Esophagus muscularis mucosa (tissue), 4 donors: Measurements from ENCODE around the gene ADORA2A. TPM values are rescaled to one million over a fixed set of nuclear protein-coding genes. Genes with fewer than 3 reads are reported as not detected.

Experiments
- DNase-seq: peaks from one replicate; pipeline ENCODE4 v3.0.0-alpha.2; 2017; ENCODE audit errors: extremely low spot score
- H3K27ac ChIP-seq, 4 donors: fragments of 200-600 bp; sonication (generic); replicated peaks in 1 of 4; 1 replicate in 3 of 4; 2 replicates in 1 of 4; pipeline ENCODE4 v1.5.1; 2016 to 2019; ENCODE audit warnings: mild to moderate bottlenecking in 1 of 4
- H3K27me3 ChIP-seq, 4 donors: fragments of 200-600 bp; sonication (generic); one replicate each; pipeline versions ENCODE4 v1.5.1 to v1.6.0; 2016 to 2019
- H3K36me3 ChIP-seq, 4 donors: fragments of 200-600 bp; sonication (generic); one replicate each; pipeline ENCODE4 v1.5.1; 2016 to 2019
- H3K4me1 ChIP-seq, 4 donors: fragments of 200-600 bp; sonication (generic); one replicate each; pipeline ENCODE4 v1.5.1; 2016 to 2019
- H3K4me3 ChIP-seq, 4 donors: fragments of 200-600 bp; sonication (generic); 1 replicate in 2 of 4; 2 replicates in 2 of 4; pipeline ENCODE4 v1.5.1; 2016 to 2019; ENCODE audit warnings: mild to moderate bottlenecking in 4 of 4, moderate library complexity in 1 of 4
- H3K9me3 ChIP-seq, 4 donors: fragments of 200-600 bp; sonication (generic); 1 replicate in 3 of 4; 2 replicates in 1 of 4; pipeline ENCODE4 v1.5.1; 2016 to 2019
- EP300 ChIP-seq: sonication (generic); formaldehyde crosslinking; IDR thresholded peaks from one replicate; pipeline ENCODE4 v1.6.1; 2017; ENCODE audit warnings: antibody characterized with exemption
- POLR2A ChIP-seq: fragments of 450-650 bp; IDR thresholded peaks from one replicate; pipeline ENCODE4 v1.6.1; 2017; ENCODE audit warnings: antibody characterized with exemption, moderate library complexity, mild to moderate bottlenecking, low read depth
- POLR2AphosphoS5 ChIP-seq, 2 donors: sonication (generic); formaldehyde crosslinking; IDR thresholded peaks; one replicate each; pipeline ENCODE4 v1.6.1; 2017; ENCODE audit warnings: antibody characterized with exemption in 2 of 2
- WGBS: methylation state at CpG from one replicate; pipeline ENCODE4 v1.1.5; 2018; 5-methylcytosine and 5-hydroxymethylcytosine counted together
- intact Hi-C: fragments of 100-400 bp; cut with DNase I; formaldehyde crosslinking; loops from one replicate; pipeline ENCODE4 v1.15.1; 2023
- total RNA-seq, 4 donors: library from RNA; depleted of rRNA; stranded (reverse); fragments of >200 nt; gene quantifications; one replicate each; pipeline versions ENCODE4 v1.1.0 to v1.2.1, GENCODE V29; 2016
- TF ChIP-seq, protein P1 (sequence below), 3 experiments: fragments of 200-600 bp in 2 of 3; fragments of 450-650 bp in 1 of 3; sonication (generic) in 2 of 3; IDR thresholded peaks; one replicate each; pipeline ENCODE4 v1.5.1; 2017 to 2019; ENCODE audit warnings: antibody characterized with exemption in 3 of 3, mild to moderate bottlenecking in 2 of 3, moderate library complexity in 1 of 3

The ADORA2A gene
- total RNA-seq, 4 donors from 2014 or later: 3.3 to 7.5 (median 4.5) TPM

DNA sequence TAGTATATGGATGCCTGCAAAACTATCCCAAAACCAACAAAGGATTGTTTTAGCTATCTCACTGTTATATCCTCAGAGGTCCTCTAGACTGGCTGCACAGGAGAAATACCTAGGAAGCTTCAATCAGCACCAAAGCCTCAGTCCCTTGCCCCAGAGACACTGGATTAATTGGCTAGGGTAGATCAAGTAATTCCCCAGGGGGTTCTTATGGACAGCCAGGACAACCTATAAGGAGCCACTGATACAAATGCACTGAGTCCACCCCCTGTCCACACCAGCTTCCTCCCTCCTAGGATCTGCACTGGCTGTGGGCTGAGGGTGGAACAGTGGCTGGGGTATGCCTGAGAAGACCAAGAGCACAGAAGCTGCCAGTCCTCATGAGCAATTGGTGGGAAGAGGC lies 16.3 kb downstream of the ADORA2A start:
- peaks cover 0 to 9% (median 0%) of the 10 kb centered on the region in 4 donors for H3K4me1 ChIP-seq
- H3K36me3 ChIP-seq: peaks cover 0 to 14% (median 10%) of the 10 kb centered on the region in 4 donors
- no peak overlapping the region for H3K4me3 ChIP-seq
- H3K9me3 ChIP-seq: no peaks in the 10 kb centered on the region
- DNase-seq: no peak
- no peak for TF ChIP-seq POLR2A
- no peak for TF ChIP-seq POLR2AphosphoS5 (IDR thresholded peaks at IDR 0.05)
- TF ChIP-seq, protein P1, sequence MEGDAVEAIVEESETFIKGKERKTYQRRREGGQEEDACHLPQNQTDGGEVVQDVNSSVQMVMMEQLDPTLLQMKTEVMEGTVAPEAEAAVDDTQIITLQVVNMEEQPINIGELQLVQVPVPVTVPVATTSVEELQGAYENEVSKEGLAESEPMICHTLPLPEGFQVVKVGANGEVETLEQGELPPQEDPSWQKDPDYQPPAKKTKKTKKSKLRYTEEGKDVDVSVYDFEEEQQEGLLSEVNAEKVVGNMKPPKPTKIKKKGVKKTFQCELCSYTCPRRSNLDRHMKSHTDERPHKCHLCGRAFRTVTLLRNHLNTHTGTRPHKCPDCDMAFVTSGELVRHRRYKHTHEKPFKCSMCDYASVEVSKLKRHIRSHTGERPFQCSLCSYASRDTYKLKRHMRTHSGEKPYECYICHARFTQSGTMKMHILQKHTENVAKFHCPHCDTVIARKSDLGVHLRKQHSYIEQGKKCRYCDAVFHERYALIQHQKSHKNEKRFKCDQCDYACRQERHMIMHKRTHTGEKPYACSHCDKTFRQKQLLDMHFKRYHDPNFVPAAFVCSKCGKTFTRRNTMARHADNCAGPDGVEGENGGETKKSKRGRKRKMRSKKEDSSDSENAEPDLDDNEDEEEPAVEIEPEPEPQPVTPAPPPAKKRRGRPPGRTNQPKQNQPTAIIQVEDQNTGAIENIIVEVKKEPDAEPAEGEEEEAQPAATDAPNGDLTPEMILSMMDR (IDR thresholded peaks at IDR 0.05): no peak
- no peak for TF ChIP-seq EP300
- no peak overlapping the region for H3K27ac ChIP-seq
- intact Hi-C loops: no loop called here
- no peaks in the 10 kb centered on the region for H3K27me3 ChIP-seq

DNA sequence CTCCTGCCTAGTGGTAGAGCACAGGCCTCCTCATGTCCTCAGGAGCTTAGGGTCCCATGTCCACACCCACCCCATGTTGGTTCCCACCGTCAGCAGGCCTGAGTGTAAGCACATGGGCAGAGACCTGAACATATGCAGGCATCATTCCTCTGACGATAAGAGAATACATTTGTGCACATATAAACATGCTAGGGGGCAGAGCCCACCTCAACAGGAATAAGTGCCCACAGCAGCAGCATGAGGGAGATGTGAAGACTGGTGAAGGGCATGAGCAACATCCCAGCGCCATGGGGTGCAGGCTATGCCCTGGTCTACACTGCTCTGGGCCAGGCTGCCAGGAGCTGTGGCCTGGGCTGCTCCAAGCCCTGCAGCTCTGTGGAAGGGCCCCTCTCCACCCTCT lies 16.9 kb downstream of the ADORA2A start:
- H3K4me1 ChIP-seq: peaks cover 0 to 9% (median 0%) of the 10 kb centered on the region in 4 donors
- no peaks in the 10 kb centered on the region for H3K27me3 ChIP-seq
- no peaks in the 10 kb centered on the region for H3K9me3 ChIP-seq
- WGBS: 96% methylated on average over 3 of the region's 3 CpGs
- no peak overlapping the region for H3K4me3 ChIP-seq
- no peak for DNase-seq
- intact Hi-C loops: no loop called here
- TF ChIP-seq EP300 (no peak), POLR2AphosphoS5 (IDR thresholded peaks at IDR 0.05) (no peak)
- TF ChIP-seq, protein P1 (IDR thresholded peaks at IDR 0.05): no peak
- peaks cover 0 to 14% (median 10%) of the 10 kb centered on the region in 4 donors for H3K36me3 ChIP-seq
- H3K27ac ChIP-seq: no peak overlapping the region

DNA sequence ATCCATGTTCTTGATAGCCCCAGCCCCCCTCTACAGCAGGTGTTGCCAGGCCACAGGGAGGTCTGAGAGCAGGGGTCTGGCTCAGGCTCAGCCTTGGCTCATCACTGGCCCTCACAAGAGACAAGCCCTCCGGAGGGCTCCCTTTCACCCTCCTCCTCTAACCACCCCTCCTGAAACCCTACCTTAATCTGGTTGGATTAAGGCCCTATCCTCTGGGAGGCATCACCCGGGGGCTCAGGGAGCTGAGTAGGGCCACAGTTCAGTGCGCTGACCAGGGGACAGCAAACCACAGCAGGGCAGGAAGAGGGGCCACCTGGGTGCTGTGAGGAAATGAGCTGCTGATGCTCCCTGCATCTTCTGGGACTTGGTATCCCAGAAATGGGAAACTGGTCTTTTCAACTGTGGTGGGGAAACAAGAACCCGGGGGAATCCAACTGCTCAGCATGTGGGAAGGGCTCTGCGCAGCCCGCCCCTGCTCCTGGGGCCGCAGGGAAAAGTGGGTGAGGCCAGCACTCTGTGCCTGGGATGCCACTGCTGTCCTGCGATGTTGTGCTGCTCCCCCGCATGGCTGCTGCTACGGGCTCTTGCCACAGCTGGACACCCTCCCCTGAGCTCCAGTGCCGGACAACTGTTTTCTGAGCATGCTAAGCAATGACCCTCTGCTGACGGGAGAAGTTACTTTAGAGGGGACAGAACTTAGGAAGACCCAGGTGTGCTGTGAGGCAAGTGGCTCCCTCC lies 17.5 kb downstream of the ADORA2A start:
- WGBS: 86% methylated on average over 10 of the region's 12 CpGs
- intact Hi-C loops: no loop called here
- H3K27ac ChIP-seq: no peak overlapping the region
- peaks cover 0 to 14% (median 10%) of the 10 kb centered on the region in 4 donors for H3K36me3 ChIP-seq
- no peaks in the 10 kb centered on the region for H3K27me3 ChIP-seq
- no peak overlapping the region for H3K4me3 ChIP-seq
- DNase-seq: no peak
- no peak for TF ChIP-seq POLR2A
- TF ChIP-seq, protein P1 (IDR thresholded peaks at IDR 0.05): no peak
- TF ChIP-seq POLR2AphosphoS5 (IDR thresholded peaks at IDR 0.05): no peak
- no peak for TF ChIP-seq EP300
- H3K9me3 ChIP-seq: no peaks in the 10 kb centered on the region
- peaks cover 0 to 9% (median 0%) of the 10 kb centered on the region in 4 donors for H3K4me1 ChIP-seq

DNA sequence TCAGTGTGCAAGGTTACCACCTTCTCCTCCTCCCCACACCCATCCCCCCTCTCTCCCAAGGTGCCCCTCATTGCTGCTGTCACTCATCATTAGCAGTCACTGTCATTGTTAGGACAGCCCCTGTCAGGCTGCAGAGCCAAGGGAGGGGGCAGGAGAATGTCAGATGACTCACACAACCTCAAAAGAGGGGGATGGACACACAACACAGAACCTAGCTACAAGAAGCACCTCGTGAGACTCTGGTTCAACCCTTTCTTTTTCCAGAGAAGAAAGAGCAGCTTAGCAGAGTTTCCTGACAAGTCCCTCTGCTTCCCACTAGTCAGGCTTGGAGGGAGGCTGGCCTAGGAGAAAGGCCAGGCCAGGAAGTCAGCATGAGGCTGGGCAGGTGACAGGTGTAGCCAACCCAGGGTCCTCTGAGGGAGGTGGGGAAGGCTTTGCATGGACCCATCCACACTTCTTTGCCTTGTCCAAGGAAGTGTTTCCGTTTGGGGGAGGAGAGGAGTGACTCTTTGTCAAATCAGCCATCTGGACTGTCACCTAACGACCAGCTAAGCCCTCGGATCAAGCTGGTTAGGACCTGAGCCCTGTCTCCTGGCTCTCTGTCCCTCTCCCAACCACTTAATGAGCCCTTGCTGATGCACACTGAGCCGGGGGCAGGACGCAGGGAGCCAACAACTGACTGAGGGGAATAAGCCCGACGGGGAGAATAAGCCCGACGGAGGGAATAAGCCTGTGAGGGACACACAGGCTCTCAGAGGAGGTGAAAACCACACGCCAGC lies 18.3 kb downstream of the ADORA2A start:
- 76% methylated on average over 8 of the region's 11 CpGs for WGBS
- Histone ChIP-seq H3K4me1 (peaks cover 0 to 8% (median 0%) of the 10 kb centered on the region in 4 donors), H3K36me3 (peaks cover 0 to 14% (median 10%) of the 10 kb centered on the region in 4 donors), H3K4me3 (no peak overlapping the region), H3K27ac (no peak overlapping the region), H3K9me3 (no peaks in the 10 kb centered on the region), H3K27me3 (no peaks in the 10 kb centered on the region)
- no peak for TF ChIP-seq POLR2A
- TF ChIP-seq, protein P1 (IDR thresholded peaks at IDR 0.05): no peak
- no peak for TF ChIP-seq EP300
- no peak for TF ChIP-seq POLR2AphosphoS5 (IDR thresholded peaks at IDR 0.05)
- DNase-seq: no peak
- intact Hi-C loops: no loop called here
